ENCODE data around the gene DPYD. TPM values are rescaled to one million over a fixed set of nuclear protein-coding genes. Genes with fewer than 3 reads are reported as not detected.

DPYD gene
- total and polyA plus RNA-seq, 2 donors = 24.7 to 84.3 TPM

GRCh38 chr1:97610748-97611147, 310.1 kb downstream of the DPYD start:
- Histone ChIP-seq H3K4me3 (ENCODE audit: low read depth, low read length) (no peak overlapping the region), H3K36me3 (ENCODE audit: insufficient read depth) (no peaks in the 10 kb centered on the region), H3K27ac (ENCODE audit: low read depth) (no peak overlapping the region), H3K4me1 (ENCODE audit: insufficient read depth) (no peaks in the 10 kb centered on the region)
- DNase-seq (ENCODE audit: extremely low spot score) = no peak
- WGBS = 89% methylated on average over 3 of the region's 3 CpGs

DNA sequence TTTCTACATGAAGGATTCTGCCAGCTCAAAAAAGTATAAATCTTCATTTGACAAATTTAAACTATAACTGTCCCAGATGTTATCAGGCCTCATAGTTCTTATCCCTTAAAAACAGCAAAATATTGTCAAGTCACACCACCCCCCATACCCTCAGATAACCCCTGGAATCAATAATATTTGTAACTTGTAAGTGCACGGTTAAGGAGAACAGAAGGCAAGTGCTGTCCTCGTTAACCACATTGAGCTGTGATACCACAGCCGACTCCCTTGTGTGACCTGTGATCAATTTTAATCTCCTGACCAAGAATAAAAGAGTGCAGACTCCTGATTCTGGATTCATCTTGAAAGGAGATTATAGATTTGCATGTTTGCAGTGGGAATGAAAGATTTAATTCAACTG, 310.7 kb downstream of the DPYD start:
- H3K27ac ChIP-seq (ENCODE audit: low read depth) = no peak overlapping the region
- 92% methylated on average over 3 of the region's 3 CpGs for WGBS
- H3K4me1 ChIP-seq (ENCODE audit: insufficient read depth) = no peaks in the 10 kb centered on the region
- no peaks in the 10 kb centered on the region for H3K36me3 ChIP-seq (ENCODE audit: insufficient read depth)
- no peak for DNase-seq (ENCODE audit: extremely low spot score)
- H3K4me3 ChIP-seq (ENCODE audit: low read depth, low read length) = no peak overlapping the region

DNA sequence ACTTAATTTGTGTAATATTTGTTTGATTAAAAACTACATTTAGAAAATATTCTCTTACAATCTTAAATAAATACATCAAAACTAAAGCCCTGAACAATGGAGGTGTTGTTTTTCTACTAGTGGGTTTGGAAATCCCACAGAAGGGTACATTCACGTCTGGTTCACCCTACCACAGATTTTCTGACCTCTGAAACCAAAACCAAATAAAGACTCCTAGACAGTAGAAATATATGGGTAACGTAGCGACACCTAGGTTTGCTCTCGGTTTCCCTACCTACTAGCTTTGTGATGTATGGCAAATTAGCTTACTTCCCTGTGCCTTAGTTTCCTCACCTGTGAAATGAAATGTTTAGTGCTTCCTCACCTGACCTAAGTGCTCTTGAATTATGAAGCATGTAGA, 312.6 kb downstream of the DPYD start:
- H3K4me3 ChIP-seq (ENCODE audit: low read depth, low read length) = no peak overlapping the region
- H3K4me1 ChIP-seq (ENCODE audit: insufficient read depth) = no peaks in the 10 kb centered on the region
- 97% methylated on average over 4 of the region's 4 CpGs for WGBS
- H3K27ac ChIP-seq (ENCODE audit: low read depth) = no peak overlapping the region
- no peak for DNase-seq (ENCODE audit: extremely low spot score)
- H3K36me3 ChIP-seq (ENCODE audit: insufficient read depth) = no peaks in the 10 kb centered on the region

GRCh38 chr1:97603776-97604175, 317.1 kb downstream of the DPYD start:
- Histone ChIP-seq H3K27ac (ENCODE audit: low read depth) (no peak overlapping the region), H3K4me3 (ENCODE audit: low read depth, low read length) (no peak overlapping the region), H3K4me1 (ENCODE audit: insufficient read depth) (no peaks in the 10 kb centered on the region), H3K36me3 (ENCODE audit: insufficient read depth) (no peaks in the 10 kb centered on the region)
- 46% methylated on average over 5 of the region's 5 CpGs for WGBS
- no peak for DNase-seq (ENCODE audit: extremely low spot score)

DNA sequence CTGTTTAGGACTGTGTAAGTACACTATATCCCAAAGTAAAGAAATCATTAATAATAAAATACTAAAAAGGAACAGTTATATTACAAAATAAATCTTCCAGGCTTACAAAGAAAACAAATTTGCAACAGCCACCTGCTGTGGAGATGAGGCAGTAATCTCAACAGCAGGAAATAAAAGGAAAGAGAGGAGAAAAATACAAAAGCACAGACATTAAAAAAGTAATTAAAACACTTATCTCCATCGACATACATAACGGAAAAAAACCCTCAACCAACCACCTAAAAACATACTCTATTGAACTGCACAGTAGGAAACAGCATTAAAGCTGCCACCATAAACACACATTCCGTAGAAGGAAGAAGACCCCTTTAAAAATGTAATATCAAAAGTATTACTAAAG, 317.6 kb downstream of the DPYD start:
- Histone ChIP-seq H3K36me3 (ENCODE audit: insufficient read depth) (no peaks in the 10 kb centered on the region), H3K27ac (ENCODE audit: low read depth) (no peak overlapping the region), H3K4me3 (ENCODE audit: low read depth, low read length) (no peak overlapping the region), H3K4me1 (ENCODE audit: insufficient read depth) (no peaks in the 10 kb centered on the region)
- DNase-seq (ENCODE audit: extremely low spot score) = no peak
- WGBS = 73% methylated on average over 3 of the region's 3 CpGs

DNA sequence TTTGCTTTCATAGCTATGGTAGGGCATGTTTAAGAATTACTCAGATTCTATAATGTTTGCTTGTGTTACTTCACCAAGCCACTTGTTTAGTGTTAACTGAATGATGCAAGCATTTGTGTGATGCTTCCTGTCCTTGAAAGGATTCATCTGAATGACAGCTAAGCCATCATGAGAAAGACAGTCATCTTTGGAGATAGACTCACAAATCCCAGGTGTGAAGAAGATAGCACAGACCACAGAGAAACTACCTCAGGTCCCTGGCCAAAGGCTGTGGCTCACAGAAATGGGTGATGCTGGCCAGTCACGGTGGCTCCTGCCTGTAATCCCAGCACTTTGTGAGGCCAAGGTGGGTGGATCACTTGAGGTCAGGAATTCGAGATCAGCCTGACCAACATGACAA, 321.4 kb downstream of the DPYD start:
- WGBS = 82% methylated on average over 2 of the region's 2 CpGs

GRCh38 chr1:97593192-97593591, 327.6 kb downstream of the DPYD start:
- Histone ChIP-seq H3K27ac (ENCODE audit: low read depth) (no peak overlapping the region), H3K4me3 (ENCODE audit: low read depth, low read length) (no peak overlapping the region), H3K4me1 (ENCODE audit: insufficient read depth) (no peaks in the 10 kb centered on the region), H3K36me3 (ENCODE audit: insufficient read depth) (peaks cover 2% of the 10 kb centered on the region)
- 93% methylated on average over 8 of the region's 8 CpGs for WGBS
- DNase-seq (ENCODE audit: extremely low spot score) = no peak

More for the DNA sequence above, 321.4 kb downstream of the DPYD start:
- H3K27ac ChIP-seq (ENCODE audit: low read depth) = no peak overlapping the region
- DNase-seq (ENCODE audit: extremely low spot score) = no peak
- H3K36me3 ChIP-seq (ENCODE audit: insufficient read depth) = no peaks in the 10 kb centered on the region
- no peak overlapping the region for H3K4me3 ChIP-seq (ENCODE audit: low read depth, low read length)
- H3K4me1 ChIP-seq (ENCODE audit: insufficient read depth) = no peaks in the 10 kb centered on the region

DNA sequence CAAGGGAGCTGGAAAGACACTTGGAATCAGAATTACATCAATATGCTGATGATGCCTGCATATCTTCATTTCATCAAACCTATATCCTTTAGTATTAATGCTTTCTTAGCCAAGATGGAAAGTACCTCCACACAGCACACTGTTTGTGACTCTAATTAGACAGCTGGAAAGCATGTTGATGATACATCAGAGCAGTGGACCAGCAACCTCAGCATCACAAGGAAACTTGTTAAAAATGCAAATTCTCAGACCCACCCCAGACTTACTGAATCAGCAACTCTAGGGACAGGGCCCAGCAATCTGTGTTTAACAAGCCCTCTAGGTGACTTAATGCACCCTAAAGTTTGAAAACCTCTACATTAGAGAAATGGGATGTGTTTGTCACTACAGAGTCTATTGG, 332.1 kb downstream of the DPYD start:
- Histone ChIP-seq H3K36me3 (ENCODE audit: insufficient read depth) (peaks cover 2% of the 10 kb centered on the region), H3K4me3 (ENCODE audit: low read depth, low read length) (no peak overlapping the region), H3K4me1 (ENCODE audit: insufficient read depth) (no peaks in the 10 kb centered on the region)

GRCh38 chr1:97581614-97582051, 339.2 kb downstream of the DPYD start:
- Histone ChIP-seq H3K4me3 (ENCODE audit: low read depth, low read length) (no peak overlapping the region), H3K27ac (ENCODE audit: low read depth) (no peak overlapping the region), H3K4me1 (ENCODE audit: insufficient read depth) (no peaks in the 10 kb centered on the region), H3K36me3 (ENCODE audit: insufficient read depth) (no peaks in the 10 kb centered on the region)
- 95% methylated on average over 2 of the region's 2 CpGs for WGBS
- no peak for DNase-seq (ENCODE audit: extremely low spot score)

More for the DNA sequence above, 332.1 kb downstream of the DPYD start:
- no peak for DNase-seq (ENCODE audit: extremely low spot score)
- no peak overlapping the region for H3K27ac ChIP-seq (ENCODE audit: low read depth)

- Histone ChIP-seq H3K27ac (ENCODE audit: low read depth) (no peak overlapping the region), H3K4me3 (ENCODE audit: low read depth, low read length) (no peak overlapping the region), H3K36me3 (ENCODE audit: insufficient read depth) (no peaks in the 10 kb centered on the region), H3K4me1 (ENCODE audit: insufficient read depth) (no peaks in the 10 kb centered on the region)
- WGBS = 97% methylated on average over 4 of the region's 4 CpGs
- no peak for DNase-seq (ENCODE audit: extremely low spot score)
Observed at GRCh38 chr1:97577613-97578012, 343.2 kb downstream of the DPYD start.

- DNase-seq (ENCODE audit: extremely low spot score) = no peak
- Histone ChIP-seq H3K4me3 (ENCODE audit: low read depth, low read length) (no peak overlapping the region), H3K36me3 (ENCODE audit: insufficient read depth) (no peaks in the 10 kb centered on the region), H3K4me1 (ENCODE audit: insufficient read depth) (no peaks in the 10 kb centered on the region), H3K27ac (ENCODE audit: low read depth) (no peak overlapping the region)
- WGBS = 94% methylated on average over 3 of the region's 3 CpGs
Observed at GRCh38 chr1:97573553-97573952, 347.3 kb downstream of the DPYD start.

- Histone ChIP-seq H3K27ac (ENCODE audit: low read depth) (no peak overlapping the region), H3K4me1 (ENCODE audit: insufficient read depth) (no peaks in the 10 kb centered on the region), H3K36me3 (ENCODE audit: insufficient read depth) (no peaks in the 10 kb centered on the region), H3K4me3 (ENCODE audit: low read depth, low read length) (no peak overlapping the region)
- no peak for DNase-seq (ENCODE audit: extremely low spot score)
- 39% methylated on average over 1 of the region's 1 CpG for WGBS
Observed at GRCh38 chr1:97572561-97572960, 348.3 kb downstream of the DPYD start.

DNA sequence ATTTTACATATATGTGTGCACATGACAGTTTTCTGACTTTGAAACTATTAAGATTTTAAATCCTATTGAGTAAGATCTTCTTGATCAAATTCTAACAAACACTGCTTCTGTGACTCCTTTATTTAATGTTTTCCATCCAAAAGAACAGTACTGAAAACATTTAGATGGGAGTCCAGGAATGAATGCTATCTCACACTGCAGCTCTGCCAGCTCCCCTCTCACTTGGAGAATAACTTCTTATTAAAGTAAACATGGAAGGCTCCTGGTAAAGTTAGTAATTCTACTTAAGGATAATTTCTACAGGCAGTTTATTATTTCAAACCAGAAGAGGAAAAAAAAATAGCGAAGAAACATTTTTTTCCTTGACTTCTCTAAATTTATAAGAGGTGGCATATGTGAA, 349.1 kb downstream of the DPYD start:
- Histone ChIP-seq H3K4me3 (ENCODE audit: low read depth, low read length) (no peak overlapping the region), H3K27ac (ENCODE audit: low read depth) (no peak overlapping the region), H3K36me3 (ENCODE audit: insufficient read depth) (no peaks in the 10 kb centered on the region), H3K4me1 (ENCODE audit: insufficient read depth) (no peaks in the 10 kb centered on the region)
- 72% methylated on average over 1 of the region's 1 CpG for WGBS
- DNase-seq (ENCODE audit: extremely low spot score) = no peak

DNA sequence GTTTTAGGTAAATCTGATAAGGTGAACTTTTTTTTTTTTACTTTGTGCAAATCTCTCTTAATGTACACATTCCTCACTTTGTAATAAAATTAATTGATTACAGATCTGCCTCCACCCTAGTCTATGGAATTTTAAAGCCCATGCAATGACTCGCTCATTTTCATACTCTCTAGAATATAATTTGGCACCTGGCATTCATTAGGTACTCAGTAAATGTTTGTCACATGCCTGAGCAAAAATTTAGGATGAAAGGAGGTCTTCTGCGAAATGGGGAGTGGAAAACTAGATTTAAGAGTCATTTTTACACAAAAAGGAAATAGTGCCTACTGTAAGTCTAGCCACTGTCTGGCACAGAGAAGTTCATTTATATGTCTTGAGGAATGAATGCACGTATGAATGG, 350.1 kb downstream of the DPYD start:
- H3K27ac ChIP-seq (ENCODE audit: low read depth) = no peak overlapping the region
- WGBS = 95% methylated on average over 3 of the region's 3 CpGs

GRCh38 chr1:97567000-97567749, 353.7 kb downstream of the DPYD start:
- Histone ChIP-seq H3K27ac (ENCODE audit: low read depth) (no peak overlapping the region), H3K4me3 (ENCODE audit: low read depth, low read length) (no peak overlapping the region), H3K36me3 (ENCODE audit: insufficient read depth) (no peaks in the 10 kb centered on the region), H3K4me1 (ENCODE audit: insufficient read depth) (no peaks in the 10 kb centered on the region)
- WGBS = 89% methylated on average over 4 of the region's 4 CpGs
- no peak for DNase-seq (ENCODE audit: extremely low spot score)

More for the DNA sequence above, 350.1 kb downstream of the DPYD start:
- DNase-seq (ENCODE audit: extremely low spot score) = no peak
- Histone ChIP-seq H3K4me3 (ENCODE audit: low read depth, low read length) (no peak overlapping the region), H3K4me1 (ENCODE audit: insufficient read depth) (no peaks in the 10 kb centered on the region), H3K36me3 (ENCODE audit: insufficient read depth) (no peaks in the 10 kb centered on the region)
